ENCODE results near the gene KLHL28. TPM values are rescaled to one million over a fixed set of nuclear protein-coding genes. Genes with fewer than 3 reads are reported as not detected.

The KLHL28 gene
- total and polyA plus RNA-seq, 8 donors, result 1.5 to 9.2 (median 5.8) TPM

GRCh38 chr14:44981198-44981597 lies 19.5 kb upstream of the KLHL28 start:
- no peak overlapping the region for H3K4me3 ChIP-seq
- no peaks in the 10 kb centered on the region for H3K27me3 ChIP-seq
- TF ChIP-seq CTCF (IDR thresholded peaks at IDR 0.05), result no peak
- 69 to 76% methylated on average over 3 of the region's 3 CpGs for WGBS, 2 donors
- no peaks in the 10 kb centered on the region for H3K36me3 ChIP-seq
- H3K27ac ChIP-seq, result no peak overlapping the region
- FAIRE-seq (no peak), ATAC-seq (no peak), DNase-seq (no peak)
- intact Hi-C loops (cut with DNase I), result no loop called here
- no peaks in the 10 kb centered on the region for H3K9me3 ChIP-seq
- H3K4me1 ChIP-seq, result peaks cover 0 to 8% (median 6%) of the 10 kb centered on the region in 3 donors

DNA sequence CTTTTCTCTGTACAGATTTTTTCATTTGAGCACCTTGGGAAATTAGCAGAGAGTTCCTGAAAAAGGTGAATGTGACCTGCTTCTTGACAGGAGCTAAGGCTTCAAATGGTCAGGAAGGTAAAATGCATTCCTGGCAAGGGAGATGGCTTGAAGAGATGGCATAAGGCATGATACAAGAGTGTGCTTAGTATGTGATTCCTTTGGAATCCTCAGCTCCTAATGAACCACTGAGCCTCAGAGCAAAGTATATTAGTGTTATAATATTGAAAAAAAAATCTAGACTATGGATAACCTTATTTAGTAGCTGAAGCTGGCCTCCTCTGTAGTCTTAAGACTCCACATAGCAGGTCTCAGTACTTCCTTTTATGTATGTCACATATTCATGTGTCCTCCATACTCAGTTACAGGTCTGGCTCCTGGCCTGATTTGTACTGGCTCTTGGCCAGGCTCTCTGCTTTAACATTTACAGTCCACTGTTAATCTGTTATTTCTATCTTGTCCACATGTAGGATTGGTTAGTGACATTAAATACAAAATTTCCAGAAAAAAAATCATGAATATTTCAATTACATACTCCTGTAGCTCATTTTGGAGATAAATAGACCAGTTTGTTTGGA lies 18.1 kb upstream of the KLHL28 start:
- no peaks in the 10 kb centered on the region for H3K36me3 ChIP-seq
- H3K27ac ChIP-seq, result no peak overlapping the region
- H3K27me3 ChIP-seq, result no peaks in the 10 kb centered on the region
- FAIRE-seq (no peak), DNase-seq (peak in 3 of 6 donors; percentile 25 to 35 (median 31)), ATAC-seq (peak in 3 of 4 donors; percentile 63 to 81 (median 66))
- H3K4me3 ChIP-seq, result no peak overlapping the region
- intact Hi-C loops (cut with DNase I), result no loop called here
- H3K4me1 ChIP-seq, result peaks cover 0 to 8% (median 6%) of the 10 kb centered on the region in 3 donors
- TF ChIP-seq CTCF (IDR thresholded peaks at IDR 0.05), result no peak
- no peaks in the 10 kb centered on the region for H3K9me3 ChIP-seq

GRCh38 chr14:44979273-44979672 lies 17.5 kb upstream of the KLHL28 start:
- Histone ChIP-seq H3K4me1 (peaks cover 0 to 8% (median 6%) of the 10 kb centered on the region in 3 donors), H3K27me3 (no peaks in the 10 kb centered on the region), H3K9me3 (no peaks in the 10 kb centered on the region), H3K36me3 (no peaks in the 10 kb centered on the region), H3K27ac (no peak overlapping the region), H3K4me3 (no peak overlapping the region)
- FAIRE-seq, result no peak
- DNase-seq, result no peak
- 70 to 72% methylated on average over 2 of the region's 2 CpGs for WGBS, 2 donors
- intact Hi-C loops (cut with DNase I), result no loop called here
- ATAC-seq, result no peak
- no peak for TF ChIP-seq CTCF (IDR thresholded peaks at IDR 0.05)

DNA sequence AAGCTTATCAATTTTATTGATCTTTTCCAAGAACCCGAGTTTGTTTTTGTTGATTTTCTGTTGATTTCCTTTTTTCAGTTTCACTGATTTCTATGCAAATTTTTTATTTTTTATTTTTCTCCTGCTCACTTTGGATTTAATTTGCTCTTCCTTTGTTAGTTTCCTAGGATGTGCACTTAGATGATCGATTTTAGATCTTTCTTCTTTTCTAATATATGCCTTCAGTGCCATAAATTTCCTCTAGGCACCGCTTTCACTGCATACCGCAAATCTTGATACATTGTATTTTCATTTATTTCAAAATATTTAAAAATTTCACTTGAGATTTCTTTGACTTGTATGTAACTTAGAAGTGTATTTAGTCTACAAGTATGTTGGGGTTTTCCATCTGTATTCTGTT lies 9.7 kb upstream of the KLHL28 start:
- no peaks in the 10 kb centered on the region for H3K9me3 ChIP-seq
- FAIRE-seq, result no peak
- 83 to 85% methylated on average over 4 of the region's 4 CpGs for WGBS, 2 donors

More for the DNA sequence above, 9.7 kb upstream of the KLHL28 start:
- ATAC-seq (no peak), DNase-seq (no peak)
- no peaks in the 10 kb centered on the region for H3K27me3 ChIP-seq
- intact Hi-C loops (cut with DNase I), result no loop called here
- peaks cover 3 to 15% (median 10%) of the 10 kb centered on the region in 3 donors for H3K4me1 ChIP-seq
- no peak for TF ChIP-seq CTCF (IDR thresholded peaks at IDR 0.05)
- no peaks in the 10 kb centered on the region for H3K36me3 ChIP-seq
- no peak overlapping the region for H3K4me3 ChIP-seq
- H3K27ac ChIP-seq, result no peak overlapping the region
